Measurements from ENCODE around the gene SLK.

Gene SLK

GRCh38 chr10:103933557-103934121, 33.3 kb upstream of the SLK start:
- Histone ChIP-seq H3K36me3 (no peaks in the 10 kb centered on the region), H3K27me3 (ENCODE audit: insufficient read depth, low read depth, severe bottlenecking) (no peaks in the 10 kb centered on the region), H3K27ac (no peak overlapping the region), H3K9me3 (ENCODE audit: severe bottlenecking) (no peaks in the 10 kb centered on the region), H3K4me3 (ENCODE audit: low read depth, low read length) (no peak overlapping the region)
- DNase-seq: no peak
- no peak for TF ChIP-seq CTCF (IDR thresholded peaks at IDR 0.05; ENCODE audit: low read depth, low read length)

- DNase-seq: no peak
- no peak overlapping the region for H3K4me3 ChIP-seq (ENCODE audit: low read depth, low read length)
- no peak for TF ChIP-seq CTCF (IDR thresholded peaks at IDR 0.05; ENCODE audit: low read depth, low read length)
- no peaks in the 10 kb centered on the region for H3K27me3 ChIP-seq (ENCODE audit: insufficient read depth, low read depth, severe bottlenecking)
- no peak overlapping the region for H3K27ac ChIP-seq
- no peaks in the 10 kb centered on the region for H3K36me3 ChIP-seq
- no peaks in the 10 kb centered on the region for H3K9me3 ChIP-seq (ENCODE audit: severe bottlenecking)
Measured at GRCh38 chr10:103934308-103934707, 32.6 kb upstream of the SLK start.

- no peaks in the 10 kb centered on the region for H3K27me3 ChIP-seq (ENCODE audit: insufficient read depth, low read depth, severe bottlenecking)
- TF ChIP-seq CTCF (IDR thresholded peaks at IDR 0.05; ENCODE audit: low read depth, low read length): no peak
- no peak overlapping the region for H3K27ac ChIP-seq
- no peaks in the 10 kb centered on the region for H3K36me3 ChIP-seq
- no peak overlapping the region for H3K4me3 ChIP-seq (ENCODE audit: low read depth, low read length)
- no peak for DNase-seq
- no peaks in the 10 kb centered on the region for H3K9me3 ChIP-seq (ENCODE audit: severe bottlenecking)
Measured at GRCh38 chr10:103936022-103936421, 30.9 kb upstream of the SLK start.

- no peak overlapping the region for H3K4me3 ChIP-seq (ENCODE audit: low read depth, low read length)
- H3K27ac ChIP-seq: no peak overlapping the region
- no peak for TF ChIP-seq CTCF (IDR thresholded peaks at IDR 0.05; ENCODE audit: low read depth, low read length)
- no peak for DNase-seq
- no peaks in the 10 kb centered on the region for H3K27me3 ChIP-seq (ENCODE audit: insufficient read depth, low read depth, severe bottlenecking)
- H3K36me3 ChIP-seq: no peaks in the 10 kb centered on the region
- H3K9me3 ChIP-seq (ENCODE audit: severe bottlenecking): no peaks in the 10 kb centered on the region
Measured at GRCh38 chr10:103939522-103939921, 27.4 kb upstream of the SLK start.

- DNase-seq: no peak
- H3K4me3 ChIP-seq (ENCODE audit: low read depth, low read length): no peak overlapping the region
Measured at GRCh38 chr10:103941801-103942200, 25.1 kb upstream of the SLK start.

More at GRCh38 chr10:103941801-103942200, 25.1 kb upstream of the SLK start:
- TF ChIP-seq CTCF (IDR thresholded peaks at IDR 0.05; ENCODE audit: low read depth, low read length): no peak
- Histone ChIP-seq H3K36me3 (no peaks in the 10 kb centered on the region), H3K9me3 (ENCODE audit: severe bottlenecking) (no peaks in the 10 kb centered on the region), H3K27ac (no peak overlapping the region), H3K27me3 (ENCODE audit: insufficient read depth, low read depth, severe bottlenecking) (no peaks in the 10 kb centered on the region)

All from WERI-Rb-1 (cell line).